ENCODE measurements around the gene MKLN1.

DNA sequence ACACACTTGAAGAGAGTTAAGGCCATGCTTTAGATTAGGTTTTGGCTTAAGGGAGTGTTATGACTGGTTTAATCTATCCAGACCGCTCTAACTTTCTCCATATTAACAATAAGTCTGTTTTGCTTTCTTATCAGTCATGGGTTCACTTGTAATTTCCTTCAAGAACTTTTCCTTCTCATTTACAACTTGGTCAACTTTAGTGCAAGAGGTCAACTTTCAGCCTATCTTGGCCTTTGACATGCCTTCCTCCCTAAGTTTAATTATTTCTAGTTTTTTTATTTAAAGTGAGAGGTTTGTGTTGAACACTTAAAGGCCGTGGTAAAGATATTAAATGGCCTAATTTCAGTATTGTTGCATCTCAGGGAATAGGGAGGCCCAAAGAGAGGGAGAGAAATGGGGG, 75.6 kb downstream of the MKLN1 start:
- TF ChIP-seq, protein P1, sequence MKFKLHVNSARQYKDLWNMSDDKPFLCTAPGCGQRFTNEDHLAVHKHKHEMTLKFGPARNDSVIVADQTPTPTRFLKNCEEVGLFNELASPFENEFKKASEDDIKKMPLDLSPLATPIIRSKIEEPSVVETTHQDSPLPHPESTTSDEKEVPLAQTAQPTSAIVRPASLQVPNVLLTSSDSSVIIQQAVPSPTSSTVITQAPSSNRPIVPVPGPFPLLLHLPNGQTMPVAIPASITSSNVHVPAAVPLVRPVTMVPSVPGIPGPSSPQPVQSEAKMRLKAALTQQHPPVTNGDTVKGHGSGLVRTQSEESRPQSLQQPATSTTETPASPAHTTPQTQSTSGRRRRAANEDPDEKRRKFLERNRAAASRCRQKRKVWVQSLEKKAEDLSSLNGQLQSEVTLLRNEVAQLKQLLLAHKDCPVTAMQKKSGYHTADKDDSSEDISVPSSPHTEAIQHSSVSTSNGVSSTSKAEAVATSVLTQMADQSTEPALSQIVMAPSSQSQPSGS (CRISPR knock-in tag; IDR thresholded peaks at IDR 0.05): no peak
- TF ChIP-seq HNRNPL (IDR thresholded peaks at IDR 0.05; ENCODE audit: low read depth, low read length): no peak
- no peak for TF ChIP-seq NR3C1 (CRISPR knock-in tag; IDR thresholded peaks at IDR 0.05)
- TF ChIP-seq, protein P2, sequence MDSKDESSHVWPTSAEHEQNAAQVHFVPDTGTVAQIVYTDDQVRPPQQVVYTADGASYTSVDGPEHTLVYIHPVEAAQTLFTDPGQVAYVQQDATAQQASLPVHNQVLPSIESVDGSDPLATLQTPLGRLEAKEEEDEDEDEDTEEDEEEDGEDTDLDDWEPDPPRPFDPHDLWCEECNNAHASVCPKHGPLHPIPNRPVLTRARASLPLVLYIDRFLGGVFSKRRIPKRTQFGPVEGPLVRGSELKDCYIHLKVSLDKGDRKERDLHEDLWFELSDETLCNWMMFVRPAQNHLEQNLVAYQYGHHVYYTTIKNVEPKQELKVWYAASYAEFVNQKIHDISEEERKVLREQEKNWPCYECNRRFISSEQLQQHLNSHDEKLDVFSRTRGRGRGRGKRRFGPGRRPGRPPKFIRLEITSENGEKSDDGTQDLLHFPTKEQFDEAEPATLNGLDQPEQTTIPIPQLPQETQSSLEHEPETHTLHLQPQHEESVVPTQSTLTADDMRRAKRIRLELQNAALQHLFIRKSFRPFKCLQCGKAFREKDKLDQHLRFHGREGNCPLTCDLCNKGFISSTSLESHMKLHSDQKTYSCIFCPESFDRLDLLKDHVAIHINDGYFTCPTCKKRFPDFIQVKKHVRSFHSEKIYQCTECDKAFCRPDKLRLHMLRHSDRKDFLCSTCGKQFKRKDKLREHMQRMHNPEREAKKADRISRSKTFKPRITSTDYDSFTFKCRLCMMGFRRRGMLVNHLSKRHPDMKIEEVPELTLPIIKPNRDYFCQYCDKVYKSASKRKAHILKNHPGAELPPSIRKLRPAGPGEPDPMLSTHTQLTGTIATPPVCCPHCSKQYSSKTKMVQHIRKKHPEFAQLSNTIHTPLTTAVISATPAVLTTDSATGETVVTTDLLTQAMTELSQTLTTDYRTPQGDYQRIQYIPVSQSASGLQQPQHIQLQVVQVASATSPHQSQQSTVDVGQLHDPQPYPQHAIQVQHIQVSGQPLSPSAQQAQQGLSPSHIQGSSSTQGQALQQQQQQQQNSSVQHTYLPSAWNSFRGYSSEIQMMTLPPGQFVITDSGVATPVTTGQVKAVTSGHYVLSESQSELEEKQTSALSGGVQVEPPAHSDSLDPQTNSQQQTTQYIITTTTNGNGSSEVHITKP (CRISPR knock-in tag; IDR thresholded peaks at IDR 0.05; ENCODE audit: low read depth): no peak
- no peak for TF ChIP-seq ZNF883 (CRISPR knock-in tag; IDR thresholded peaks at IDR 0.05; ENCODE audit: not compliant biosample characterization)
- TF ChIP-seq SMARCE1 (IDR thresholded peaks at IDR 0.05; ENCODE audit: borderline replicate concordance): no peak
- no peak for TF ChIP-seq EEA1 (CRISPR knock-in tag; IDR thresholded peaks at IDR 0.05; ENCODE audit: borderline replicate concordance)
- no peak for TF ChIP-seq RAD51 (IDR thresholded peaks at IDR 0.05; ENCODE audit: borderline replicate concordance)
- TF ChIP-seq, protein P3, sequence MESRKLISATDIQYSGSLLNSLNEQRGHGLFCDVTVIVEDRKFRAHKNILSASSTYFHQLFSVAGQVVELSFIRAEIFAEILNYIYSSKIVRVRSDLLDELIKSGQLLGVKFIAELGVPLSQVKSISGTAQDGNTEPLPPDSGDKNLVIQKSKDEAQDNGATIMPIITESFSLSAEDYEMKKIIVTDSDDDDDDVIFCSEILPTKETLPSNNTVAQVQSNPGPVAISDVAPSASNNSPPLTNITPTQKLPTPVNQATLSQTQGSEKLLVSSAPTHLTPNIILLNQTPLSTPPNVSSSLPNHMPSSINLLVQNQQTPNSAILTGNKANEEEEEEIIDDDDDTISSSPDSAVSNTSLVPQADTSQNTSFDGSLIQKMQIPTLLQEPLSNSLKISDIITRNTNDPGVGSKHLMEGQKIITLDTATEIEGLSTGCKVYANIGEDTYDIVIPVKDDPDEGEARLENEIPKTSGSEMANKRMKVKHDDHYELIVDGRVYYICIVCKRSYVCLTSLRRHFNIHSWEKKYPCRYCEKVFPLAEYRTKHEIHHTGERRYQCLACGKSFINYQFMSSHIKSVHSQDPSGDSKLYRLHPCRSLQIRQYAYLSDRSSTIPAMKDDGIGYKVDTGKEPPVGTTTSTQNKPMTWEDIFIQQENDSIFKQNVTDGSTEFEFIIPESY (CRISPR knock-in tag; IDR thresholded peaks at IDR 0.05): no peak
- TF ChIP-seq MZF1 (CRISPR knock-in tag; IDR thresholded peaks at IDR 0.05; ENCODE audit: borderline replicate concordance): no peak
- TF ChIP-seq RFX3 (CRISPR knock-in tag; IDR thresholded peaks at IDR 0.05): no peak
- no peak for TF ChIP-seq SUZ12 (IDR thresholded peaks at IDR 0.05; ENCODE audit: low read depth, low read length)

Measured in HepG2 (cell line).